ENCODE measurements around the gene ADD2. TPM values are rescaled to one million over a fixed set of nuclear protein-coding genes. Genes with fewer than 3 reads are reported as not detected.

Gene ADD2
- total and polyA plus RNA-seq, 2 experiments from 2014 or later, result 4.7 to 40.0 TPM

GRCh38 chr2:70718736-70719135 lies 49.3 kb downstream of the ADD2 start:
- H3K36me3 ChIP-seq, result no peaks in the 10 kb centered on the region
- H3K27ac ChIP-seq, result no peak overlapping the region
- no peak for TF ChIP-seq CTCF (IDR thresholded peaks at IDR 0.05; ENCODE audit: low read depth, low read length)
- DNase-seq (ENCODE audit: low read depth in 1 of 2, low spot score in 1 of 2), result no peak
- H3K9me3 ChIP-seq (ENCODE audit: low read depth), result no peaks in the 10 kb centered on the region
- no peak overlapping the region for H3K4me3 ChIP-seq
- no peaks in the 10 kb centered on the region for H3K27me3 ChIP-seq
- peaks cover 5% of the 10 kb centered on the region for H3K4me1 ChIP-seq (ENCODE audit: low read depth)

GRCh38 chr2:70718241-70718640 lies 49.8 kb downstream of the ADD2 start:
- DNase-seq (ENCODE audit: low read depth in 1 of 2, low spot score in 1 of 2), result no peak
- TF ChIP-seq CTCF (IDR thresholded peaks at IDR 0.05; ENCODE audit: low read depth, low read length), result no peak
- H3K4me3 ChIP-seq, result no peak overlapping the region
- no peak overlapping the region for H3K27ac ChIP-seq
- H3K9me3 ChIP-seq (ENCODE audit: low read depth), result no peaks in the 10 kb centered on the region
- H3K36me3 ChIP-seq, result no peaks in the 10 kb centered on the region
- H3K4me1 ChIP-seq (ENCODE audit: low read depth), result peaks cover 5% of the 10 kb centered on the region
- no peaks in the 10 kb centered on the region for H3K27me3 ChIP-seq

GRCh38 chr2:70717431-70718038 lies 50.5 kb downstream of the ADD2 start:
- H3K27me3 ChIP-seq, result no peaks in the 10 kb centered on the region
- TF ChIP-seq CTCF (IDR thresholded peaks at IDR 0.05; ENCODE audit: low read depth, low read length), result no peak
- DNase-seq (ENCODE audit: low read depth in 1 of 2, low spot score in 1 of 2), result no peak
- no peak overlapping the region for H3K27ac ChIP-seq
- H3K4me3 ChIP-seq, result no peak overlapping the region
- H3K36me3 ChIP-seq, result no peaks in the 10 kb centered on the region
- H3K4me1 ChIP-seq (ENCODE audit: low read depth), result peaks cover 5% of the 10 kb centered on the region
- no peaks in the 10 kb centered on the region for H3K9me3 ChIP-seq (ENCODE audit: low read depth)

GRCh38 chr2:70716951-70717350 lies 51.0 kb downstream of the ADD2 start:
- Histone ChIP-seq H3K27me3 (no peaks in the 10 kb centered on the region), H3K9me3 (ENCODE audit: low read depth) (no peaks in the 10 kb centered on the region), H3K36me3 (no peaks in the 10 kb centered on the region), H3K4me3 (no peak overlapping the region), H3K27ac (no peak overlapping the region), H3K4me1 (ENCODE audit: low read depth) (peaks cover 5% of the 10 kb centered on the region)
- no peak for TF ChIP-seq CTCF (IDR thresholded peaks at IDR 0.05; ENCODE audit: low read depth, low read length)
- DNase-seq (ENCODE audit: low read depth in 1 of 2, low spot score in 1 of 2), result no peak

GRCh38 chr2:70716131-70716743 lies 51.8 kb downstream of the ADD2 start:
- Histone ChIP-seq H3K4me1 (ENCODE audit: low read depth) (peaks cover 5% of the 10 kb centered on the region), H3K4me3 (no peak overlapping the region), H3K36me3 (no peaks in the 10 kb centered on the region), H3K27ac (no peak overlapping the region), H3K27me3 (no peaks in the 10 kb centered on the region), H3K9me3 (ENCODE audit: low read depth) (no peaks in the 10 kb centered on the region)
- no peak for DNase-seq (ENCODE audit: low read depth in 1 of 2, low spot score in 1 of 2)
- no peak for TF ChIP-seq CTCF (IDR thresholded peaks at IDR 0.05; ENCODE audit: low read depth, low read length)

Data from cardiac muscle cell (in vitro differentiated cells and primary cell).